Stimulated activated CD4-positive, alpha-beta T cell treated with anti-CD3 and anti-CD28 coated beads, Interleukin-1b, Interleukin-23, amount 100 ng/mL, for 24 hours (primary cell): ENCODE measurements around the gene VWF.
"Not testable (repeated sequence)": the region's sequence is repeated elsewhere in the genome, so short reads cannot be mapped to it uniquely, and the experiment has no call there.

Experiments used
- DNase-seq, 4 experiments: peaks; one replicate each; pipeline ENCODE4 v3.0.0-alpha.2; 2020; ENCODE audit warnings: low read depth in 4 of 4, low spot score in 1 of 4

The VWF gene

GRCh38 chr12:6038160-6038559 lies 86.3 kb downstream of the VWF start:
- DNase-seq = peak in 2 of 4 experiments; percentile 14 to 27

DNA sequence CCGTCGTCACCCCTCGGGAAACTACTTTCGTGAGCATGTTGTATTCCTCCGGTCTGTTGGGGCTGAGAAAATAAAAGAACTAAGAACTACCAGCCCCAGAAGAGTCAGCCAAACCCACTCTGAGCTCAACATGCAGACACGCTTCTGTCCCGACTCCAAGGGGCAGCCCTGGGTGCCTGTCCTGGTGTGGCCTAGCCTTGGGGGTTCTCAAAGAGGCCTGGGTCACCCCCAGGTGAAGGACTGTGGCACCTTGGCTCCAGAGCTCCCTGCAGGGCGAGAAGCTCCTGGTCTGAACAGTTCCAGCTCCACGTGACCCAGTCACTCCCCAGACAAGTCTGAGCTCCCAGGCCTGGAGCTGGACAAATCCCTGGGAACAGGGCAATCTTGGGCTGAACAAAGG lies 87.0 kb downstream of the VWF start:
- DNase-seq = no peak

- no peak for DNase-seq
These were observed 88.0 kb downstream of the VWF start for GRCh38 chr12:6036509-6036908.

GRCh38 chr12:6034596-6034995 lies 89.9 kb downstream of the VWF start:
- no peak for DNase-seq

DNA sequence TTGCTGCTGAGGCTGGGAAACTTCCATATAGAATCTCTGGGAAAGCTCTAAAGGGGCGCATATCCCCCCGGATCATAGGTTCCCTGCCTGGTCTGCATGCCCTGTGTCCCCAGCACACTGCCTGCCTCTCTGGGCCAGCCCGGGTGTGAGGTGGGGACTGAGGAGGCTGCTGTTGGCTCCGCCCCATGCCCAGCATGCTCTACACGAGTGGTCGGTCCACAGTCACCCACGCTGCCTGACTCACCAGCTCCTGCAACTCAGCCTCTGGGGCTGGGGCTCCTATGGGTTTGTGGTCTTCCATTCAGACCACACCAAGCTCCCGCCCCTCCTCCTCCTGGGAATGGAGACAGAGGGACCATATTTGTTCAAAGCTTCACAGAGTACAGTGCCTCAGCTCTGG lies 90.9 kb downstream of the VWF start:
- DNase-seq = no peak

DNA sequence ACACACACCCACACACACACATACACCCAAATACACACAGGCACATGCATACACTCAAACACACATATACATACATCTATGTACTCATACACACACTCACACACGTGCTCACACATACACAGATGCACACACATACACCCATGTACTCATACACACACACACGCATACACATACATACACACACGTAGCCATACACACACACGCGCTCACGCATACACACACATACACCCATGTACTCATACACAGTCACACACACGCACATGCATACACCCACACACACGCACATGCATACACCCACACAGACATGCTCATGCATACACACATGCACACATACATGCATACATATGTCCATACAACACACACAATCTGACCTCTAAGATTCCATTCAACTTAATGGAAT lies 91.7 kb downstream of the VWF start:
- no peak for DNase-seq

GRCh38 chr12:6031001-6031400 lies 93.5 kb downstream of the VWF start:
- no peak for DNase-seq

- DNase-seq = no peak
These were observed 94.4 kb downstream of the VWF start for GRCh38 chr12:6030081-6030480.

GRCh38 chr12:6029401-6029800 lies 95.1 kb downstream of the VWF start:
- no peak for DNase-seq

- no peak for DNase-seq
These were observed 97.5 kb downstream of the VWF start for GRCh38 chr12:6026998-6027397.

- not testable (repeated sequence) for DNase-seq
These were observed 98.7 kb downstream of the VWF start for GRCh38 chr12:6025703-6026298.

GRCh38 chr12:6024066-6024465 lies 100.4 kb downstream of the VWF start:
- DNase-seq = not testable (repeated sequence)

DNA sequence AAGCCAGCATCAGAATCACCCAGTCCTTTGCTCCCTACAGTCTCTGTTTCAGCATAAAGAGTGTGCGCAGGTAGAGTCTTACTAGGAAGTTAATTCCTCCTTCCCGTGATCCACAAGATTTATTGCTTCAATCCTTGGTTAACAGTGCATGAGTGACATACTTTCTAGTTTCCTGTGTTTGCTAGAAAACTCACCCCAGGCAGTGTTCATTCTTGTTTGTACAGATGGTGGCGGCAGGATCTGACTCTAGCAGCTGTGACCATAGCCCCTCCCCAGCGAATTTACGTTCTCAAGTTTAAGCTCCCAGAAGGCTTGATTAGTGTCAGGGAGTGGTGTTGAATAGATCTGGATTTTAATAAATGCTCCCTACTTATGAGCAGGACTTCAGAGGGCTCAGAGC lies 103.5 kb downstream of the VWF start:
- DNase-seq = no peak

- DNase-seq = not testable (repeated sequence)
These were observed 104.0 kb downstream of the VWF start for GRCh38 chr12:6020511-6020910.

DNA sequence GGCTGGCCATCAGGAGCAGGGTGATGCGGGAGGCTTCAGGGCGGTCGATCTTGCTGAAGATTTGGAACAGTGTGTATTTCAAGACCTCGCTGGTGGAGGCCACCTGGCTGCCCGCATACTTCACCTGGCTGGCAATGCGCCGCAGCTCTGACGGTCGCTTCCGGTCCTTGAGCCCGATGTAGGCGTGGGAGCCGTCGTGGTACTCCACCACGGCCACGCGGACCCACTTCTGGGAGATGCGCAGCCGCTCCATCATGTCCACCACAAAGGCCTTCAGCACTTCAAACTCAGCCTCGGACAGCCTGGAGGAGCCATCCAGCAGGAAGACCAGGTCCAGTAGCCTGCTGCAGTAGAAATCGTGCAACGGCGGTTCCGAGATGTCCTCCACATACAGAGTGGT lies 105.2 kb downstream of the VWF start:
- not testable (repeated sequence) for DNase-seq

DNA sequence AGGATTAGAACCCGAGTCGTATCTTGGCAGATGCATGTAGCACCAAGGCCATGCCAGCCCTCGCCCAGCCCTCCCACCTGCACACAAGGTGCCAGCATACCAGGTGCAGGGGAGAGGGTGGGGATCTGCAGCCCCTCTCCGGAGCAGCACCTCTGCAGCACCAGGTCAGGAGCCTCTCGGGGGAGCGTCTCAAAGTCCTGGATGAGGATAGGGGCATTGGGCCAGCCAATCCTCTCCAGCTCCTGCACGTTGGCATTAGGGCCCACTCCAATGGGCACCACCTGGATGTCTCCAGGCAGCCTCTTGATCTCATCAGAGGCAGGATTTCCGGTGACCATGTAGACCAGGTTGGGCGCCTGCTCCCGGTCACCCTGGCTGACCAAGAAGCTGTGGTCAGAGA lies 106.2 kb downstream of the VWF start:
- DNase-seq = no peak

- DNase-seq = no peak
These were observed 107.7 kb downstream of the VWF start for GRCh38 chr12:6016756-6017155.

- DNase-seq = not testable (repeated sequence)
These were observed 108.5 kb downstream of the VWF start for GRCh38 chr12:6016004-6016403.

DNA sequence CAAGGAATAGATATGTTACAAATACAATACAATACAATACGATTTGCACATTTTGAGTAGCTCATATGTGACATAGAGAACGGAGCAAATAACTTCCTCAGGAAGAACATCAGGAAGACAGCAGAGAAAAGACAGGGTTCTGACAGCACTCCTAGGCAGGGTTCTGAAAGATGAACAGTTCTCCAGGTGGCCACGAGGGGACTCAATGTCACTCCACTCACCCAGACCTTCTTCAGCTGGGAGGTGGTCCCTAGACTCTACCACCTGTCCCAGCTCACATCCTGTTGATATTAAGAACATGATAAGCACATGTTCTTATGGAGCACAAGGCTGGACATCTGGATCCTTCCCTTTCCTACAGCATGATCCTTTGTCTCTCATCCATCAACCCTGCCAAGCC lies 109.2 kb downstream of the VWF start:
- DNase-seq = not testable (repeated sequence)

DNA sequence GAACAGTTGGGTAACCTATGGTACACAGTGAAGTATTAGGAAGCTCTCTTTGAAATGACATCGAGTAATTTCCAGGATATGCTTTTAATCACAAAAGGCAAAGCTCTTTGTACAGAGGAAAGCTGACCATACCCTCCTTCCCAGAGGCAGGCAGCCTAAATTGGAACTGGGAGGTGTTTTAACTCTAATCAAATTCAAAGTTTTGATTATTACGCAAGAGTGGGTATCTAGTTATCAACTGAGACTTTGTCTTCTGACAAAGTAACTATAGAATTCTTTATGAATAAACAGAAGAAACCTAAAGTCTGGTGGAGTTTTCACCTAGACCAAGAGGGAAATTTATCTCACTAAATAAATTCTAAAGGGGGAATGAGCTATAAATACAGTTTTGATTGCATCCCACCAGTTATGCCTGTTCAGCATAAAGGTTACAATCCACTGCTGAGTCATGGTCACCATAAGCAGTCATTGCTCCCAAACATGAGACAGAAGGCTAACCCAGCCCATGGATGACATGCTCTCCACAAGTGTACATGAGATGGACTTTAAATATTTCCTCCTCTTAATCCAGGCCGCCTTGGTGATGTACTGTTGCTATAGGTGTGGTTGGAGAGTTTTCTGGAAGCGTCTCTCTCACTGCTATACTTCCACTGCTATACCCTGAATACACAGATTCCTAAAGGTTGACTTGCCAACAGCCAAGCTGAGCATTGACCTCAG lies 113.7 kb downstream of the VWF start:
- not testable (repeated sequence) for DNase-seq

DNA sequence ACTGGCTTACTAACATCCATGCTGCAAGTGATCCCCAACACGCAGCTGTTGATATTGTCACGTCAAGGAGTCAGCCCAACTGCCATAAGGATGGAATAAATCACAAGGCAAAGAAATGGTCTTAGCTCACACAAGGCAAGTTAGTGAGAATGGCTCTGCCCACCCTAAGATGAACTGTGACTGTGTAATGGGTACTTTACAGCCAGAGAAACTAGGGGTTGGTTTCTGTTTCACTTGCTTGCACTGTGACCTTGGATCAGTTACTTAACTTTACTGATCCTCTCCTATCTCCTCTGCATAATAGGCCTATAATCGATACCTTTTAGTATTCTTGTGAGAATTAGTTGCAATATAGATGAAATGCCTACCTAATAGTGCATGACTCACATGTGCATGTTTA lies 127.2 kb downstream of the VWF start:
- no peak for DNase-seq

DNA sequence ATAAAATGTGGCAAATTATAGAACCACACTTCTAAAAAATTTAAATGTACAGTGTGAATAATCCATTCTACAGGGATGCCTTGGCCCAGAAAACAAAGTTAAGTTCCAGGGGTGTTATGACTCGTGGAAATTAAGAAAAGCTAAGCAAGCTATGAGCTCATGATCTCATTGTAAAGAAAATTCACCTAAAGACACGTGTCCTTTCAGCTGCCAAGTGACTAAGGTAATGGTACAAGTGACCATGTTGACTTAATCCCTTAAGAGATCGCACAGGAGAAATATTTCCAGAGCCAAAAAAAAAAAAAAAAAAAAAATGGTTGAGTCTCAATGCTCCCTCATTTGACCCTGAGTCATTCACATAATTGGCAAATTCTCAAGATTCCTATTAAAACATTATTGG lies 128.0 kb downstream of the VWF start:
- no peak for DNase-seq

- DNase-seq = no peak
These were observed 134.8 kb downstream of the VWF start for GRCh38 chr12:5989621-5990020.
